ENCODE results near the gene SMAD5. TPM values are rescaled to one million over a fixed set of nuclear protein-coding genes. Genes with fewer than 3 reads are reported as not detected.

Gene SMAD5
- total RNA-seq = 1 to 10 TPM; 2.0 to 2.3 TPM

DNA sequence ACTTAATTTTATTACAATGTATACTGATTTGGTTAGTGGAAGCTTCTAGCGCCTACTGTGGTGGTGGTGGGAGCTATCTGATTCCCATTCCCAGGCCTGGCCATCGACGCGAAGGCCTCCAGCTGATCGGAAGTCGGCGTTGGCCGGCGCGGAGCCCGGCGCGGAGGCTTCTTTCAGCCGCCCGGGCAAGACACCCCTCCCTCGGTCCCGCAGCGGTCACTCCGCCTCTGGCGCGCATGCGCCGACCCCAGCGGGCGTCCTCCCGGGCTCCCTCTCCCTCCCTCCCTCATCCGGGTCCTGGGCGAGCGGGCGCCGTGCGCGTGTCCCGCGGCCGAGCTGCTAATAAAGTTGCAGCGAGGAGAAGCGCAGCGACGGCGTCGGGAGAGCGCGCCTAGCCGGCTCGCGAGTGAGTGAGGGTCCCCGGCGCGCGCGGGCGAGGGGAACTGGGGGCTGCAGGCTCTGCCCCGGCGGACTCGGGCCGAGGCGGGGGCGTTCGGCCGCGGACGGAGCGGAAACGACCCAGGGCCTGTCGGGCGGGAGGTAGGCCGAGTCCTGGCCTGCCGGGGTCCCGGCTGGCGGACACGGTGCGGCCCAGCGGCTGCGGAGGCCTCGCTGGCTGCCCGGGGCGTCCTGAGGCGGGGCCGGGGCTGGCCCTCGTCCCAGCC is at the start of gene SMAD5:
SMAD5 (plus strand) TSS at position 289 of the 665 bp plus-strand sequence. CDS start 20,916 bp downstream, outside the sequence.

DNA sequence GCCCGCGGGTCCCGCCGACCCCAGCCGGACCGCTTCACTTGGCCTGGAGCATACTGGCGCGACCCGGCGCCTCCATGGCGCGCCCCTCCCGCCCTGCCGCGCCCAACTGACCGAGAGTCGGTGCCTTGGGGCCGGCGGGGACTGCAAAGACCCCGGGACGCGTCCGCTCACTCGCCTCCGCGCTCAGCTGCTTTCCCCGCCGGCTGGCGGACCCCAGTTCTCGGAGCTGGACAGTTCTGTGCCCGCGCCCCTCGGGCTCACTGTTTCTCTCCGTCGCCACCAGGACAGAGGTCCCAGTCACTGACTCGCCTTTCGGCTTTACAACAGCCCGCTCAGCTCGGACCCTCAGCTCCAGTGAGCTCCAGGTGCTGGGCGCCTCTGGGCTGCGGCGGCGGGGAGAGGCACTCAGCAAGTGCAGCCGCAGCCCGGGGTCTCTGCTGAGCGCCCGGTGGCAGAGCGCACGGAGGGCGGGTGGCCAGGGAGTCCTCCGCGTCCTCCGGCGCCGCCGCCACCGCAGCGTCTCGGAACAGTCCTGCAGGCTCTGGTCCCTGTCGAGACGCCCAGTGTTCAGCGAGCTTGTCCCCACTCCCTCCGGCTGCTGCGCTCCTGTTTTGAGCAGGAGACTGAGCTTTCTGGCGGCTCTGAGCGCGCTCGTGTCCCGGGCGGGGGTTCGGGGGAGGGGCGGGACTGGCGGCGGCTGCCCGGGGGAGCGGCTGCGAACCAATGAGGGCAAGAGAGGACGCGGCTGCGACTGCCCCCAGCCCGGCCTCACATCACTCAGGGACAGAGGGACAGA is 60.1 kb downstream of the SMAD5 start, which contains the start of gene SMIM32:
SMIM32 (minus strand) TSS at position 637 of the 796 bp plus-strand sequence. CDS start 638 bp downstream, outside the sequence.

Other genes with a start within 250 kb of the SMAD5 start
- gene IL9, start 237.0 kb upstream of the SMAD5 start, total RNA-seq = not detected
- gene LECT2, start 177.9 kb upstream of the SMAD5 start, total RNA-seq = not detected
- under 1 TPM in 1 of 2 experiments, not detected in 1; 0.36 TPM for gene TGFBI, start 103.9 kb upstream of the SMAD5 start, total RNA-seq
- not detected for gene SMIM32, start 60.3 kb downstream of the SMAD5 start, total RNA-seq
- not detected for gene TRPC7, start 232.7 kb downstream of the SMAD5 start, total RNA-seq

Data from activated naive CD4-positive, alpha-beta T cell treated with anti-CD3 and anti-CD28 coated beads, Interleukin-2, amount 10 ng/mL, durations not matched to agents 5 hours and 36 hours (primary cell).